ENCODE results near the gene DDRGK1.

DNA sequence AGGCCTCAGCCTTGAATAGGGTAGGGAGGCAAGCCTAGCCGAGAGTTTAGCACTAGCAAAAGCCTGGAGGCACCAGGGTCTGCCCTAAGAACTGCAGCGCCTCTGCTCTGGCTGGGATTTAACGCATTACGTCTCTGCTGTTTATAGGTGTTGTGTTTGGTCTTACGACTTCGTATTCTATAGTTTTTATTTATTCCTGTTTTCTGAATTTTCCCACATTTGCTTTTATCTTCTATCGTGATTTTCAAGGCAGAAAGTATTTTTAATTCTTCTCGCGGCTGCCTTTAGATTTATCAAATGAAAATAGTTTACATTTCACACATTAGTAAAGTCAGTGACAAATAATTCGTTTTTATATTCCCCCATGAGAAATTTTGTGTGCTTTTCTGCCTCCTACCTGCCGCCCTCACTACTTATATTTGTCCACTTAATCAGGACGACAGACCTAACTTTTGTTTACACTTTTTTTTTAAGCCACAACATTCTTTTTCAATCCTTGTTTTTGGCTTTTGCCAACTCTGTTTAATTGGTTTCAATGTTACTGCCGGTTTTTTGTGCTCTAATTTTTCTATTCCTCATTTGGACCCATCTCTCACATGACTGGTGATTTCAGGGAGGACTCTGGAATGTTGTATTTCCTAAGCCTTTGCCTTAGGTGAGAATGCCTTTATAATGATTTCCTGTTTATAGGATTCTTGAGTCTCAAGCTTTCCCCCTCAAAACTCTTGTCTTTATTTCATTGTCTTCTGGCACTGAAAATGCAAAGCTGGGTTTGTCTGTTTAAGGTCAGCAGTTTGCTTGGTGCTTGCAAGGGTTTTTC, 29.8 kb downstream of the DDRGK1 start:
- TF ChIP-seq, protein P1, sequence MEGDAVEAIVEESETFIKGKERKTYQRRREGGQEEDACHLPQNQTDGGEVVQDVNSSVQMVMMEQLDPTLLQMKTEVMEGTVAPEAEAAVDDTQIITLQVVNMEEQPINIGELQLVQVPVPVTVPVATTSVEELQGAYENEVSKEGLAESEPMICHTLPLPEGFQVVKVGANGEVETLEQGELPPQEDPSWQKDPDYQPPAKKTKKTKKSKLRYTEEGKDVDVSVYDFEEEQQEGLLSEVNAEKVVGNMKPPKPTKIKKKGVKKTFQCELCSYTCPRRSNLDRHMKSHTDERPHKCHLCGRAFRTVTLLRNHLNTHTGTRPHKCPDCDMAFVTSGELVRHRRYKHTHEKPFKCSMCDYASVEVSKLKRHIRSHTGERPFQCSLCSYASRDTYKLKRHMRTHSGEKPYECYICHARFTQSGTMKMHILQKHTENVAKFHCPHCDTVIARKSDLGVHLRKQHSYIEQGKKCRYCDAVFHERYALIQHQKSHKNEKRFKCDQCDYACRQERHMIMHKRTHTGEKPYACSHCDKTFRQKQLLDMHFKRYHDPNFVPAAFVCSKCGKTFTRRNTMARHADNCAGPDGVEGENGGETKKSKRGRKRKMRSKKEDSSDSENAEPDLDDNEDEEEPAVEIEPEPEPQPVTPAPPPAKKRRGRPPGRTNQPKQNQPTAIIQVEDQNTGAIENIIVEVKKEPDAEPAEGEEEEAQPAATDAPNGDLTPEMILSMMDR (conservative IDR thresholded peaks at IDR 0.05; ENCODE audit: low read depth, low read length): no peak
- TF ChIP-seq EZH2phosphoT487 (IDR thresholded peaks at IDR 0.05; ENCODE audit: borderline replicate concordance, low read length) (no peak), EZH2 (IDR thresholded peaks at IDR 0.05; ENCODE audit: low read length, unreplicated experiment) (no peak)
